Frontal cortex (tissue), 4 donors: ENCODE measurements around the gene PCBP3. TPM values are rescaled to one million over a fixed set of nuclear protein-coding genes. Genes with fewer than 3 reads are reported as not detected.
"Not testable (repeated sequence)": the region's sequence is repeated elsewhere in the genome, so short reads cannot be mapped to it uniquely, and the experiment has no call there.

Source experiments
- DNase-seq, 2 donors: peaks; one replicate each; pipeline ENCODE4 v3.0.0; 2012; ENCODE audit warnings: low spot score in 2 of 2
- FAIRE-seq: peaks from 2 replicates; lab custom pipeline; 2012; peaks lifted over from hg19 to GRCh38; lab: Jason Lieb, UNC
- total RNA-seq: library from RNA; depleted of rRNA; stranded (reverse); fragments of >200 nt; gene quantifications from one replicate; pipeline ENCODE4 v1.2.3, GENCODE V29; 2014
- donor health status: control.
- donor health status: control.
- donor health status: control.

PCBP3 gene
- 7.3 TPM for total RNA-seq

GRCh38 chr21:45643021-45643980, at the start of gene PCBP3:
Gene PCBP3 (plus strand): TSS chr21:45643725. CDS start chr21:45850086, 206,361 bp downstream.
- DNase-seq (peak; percentile 93 to 97), FAIRE-seq (no peak)

DNA sequence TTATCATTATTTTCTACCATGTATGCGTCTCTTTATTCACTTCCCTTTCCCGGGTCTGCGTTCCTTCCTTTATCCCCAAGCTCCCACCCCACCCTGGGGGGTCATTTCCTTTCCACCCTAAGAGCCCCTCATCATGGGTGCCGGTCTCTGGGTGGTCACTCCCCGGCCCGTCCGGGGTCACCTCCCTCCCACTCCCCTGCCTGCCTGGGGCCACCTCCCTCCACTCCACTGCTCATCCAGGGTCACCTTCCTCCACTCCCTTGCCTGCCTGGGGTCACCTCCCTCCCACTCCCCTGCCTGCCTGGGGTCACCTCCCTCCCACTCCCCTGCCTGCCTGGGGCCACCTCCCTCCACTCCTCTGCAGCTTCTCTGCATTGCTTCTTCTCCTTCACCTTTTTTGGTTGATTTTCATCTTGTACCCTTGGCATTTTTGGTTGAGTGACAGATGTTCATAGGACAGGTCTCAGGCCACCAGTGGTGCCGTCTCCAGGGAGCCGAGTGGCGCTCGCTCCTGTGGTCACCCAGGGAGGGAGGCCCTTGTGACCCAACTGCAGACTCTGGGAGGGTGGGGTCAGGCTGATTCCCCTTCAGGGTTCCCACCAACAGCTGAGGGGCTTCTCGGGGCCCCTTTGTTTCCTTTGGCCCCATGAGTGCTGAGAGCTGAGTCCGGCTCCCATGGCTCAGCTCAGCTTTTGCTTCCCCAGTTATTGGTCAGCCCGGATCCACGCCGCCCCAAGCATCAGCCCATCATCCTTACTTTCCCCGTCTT, 48.6 kb upstream of the PCBP3 start:
- FAIRE-seq (no peak), DNase-seq (no peak)

DNA sequence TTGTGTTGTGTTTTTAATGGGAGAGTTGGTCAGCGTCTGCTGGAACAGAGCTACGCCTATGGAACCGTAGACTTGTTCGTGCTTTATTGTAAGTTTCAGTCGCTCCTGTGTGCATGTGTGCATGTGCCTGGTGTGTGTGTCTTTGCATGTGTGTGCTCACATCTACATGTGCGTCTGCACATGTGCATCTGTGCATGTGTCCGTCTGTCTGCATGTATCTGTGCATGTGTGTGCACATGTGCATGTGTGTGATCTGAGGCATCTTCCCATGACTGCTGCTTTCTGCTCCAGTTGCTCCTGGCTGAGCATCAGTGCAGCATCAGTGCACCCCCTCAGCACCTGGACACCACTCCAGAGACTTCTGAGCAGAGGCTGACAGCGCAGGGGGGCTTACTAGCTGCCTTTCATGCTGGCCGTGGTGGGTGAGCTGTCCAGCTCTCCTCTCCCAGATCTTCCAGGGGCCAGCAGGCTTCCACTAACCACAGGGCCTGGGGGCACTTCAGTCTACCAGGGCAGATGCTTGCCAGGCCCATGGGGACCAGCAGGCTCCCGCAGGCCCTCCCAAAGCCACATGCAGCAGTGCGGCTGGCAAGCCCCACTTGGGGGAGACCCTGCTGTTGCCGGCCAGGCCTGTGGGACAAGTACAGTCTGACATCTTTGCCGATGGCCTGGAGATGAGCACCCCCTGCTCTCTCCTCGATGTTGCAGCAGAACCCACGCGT, 47.8 kb upstream of the PCBP3 start:
- DNase-seq: no peak
- FAIRE-seq: no peak

DNA sequence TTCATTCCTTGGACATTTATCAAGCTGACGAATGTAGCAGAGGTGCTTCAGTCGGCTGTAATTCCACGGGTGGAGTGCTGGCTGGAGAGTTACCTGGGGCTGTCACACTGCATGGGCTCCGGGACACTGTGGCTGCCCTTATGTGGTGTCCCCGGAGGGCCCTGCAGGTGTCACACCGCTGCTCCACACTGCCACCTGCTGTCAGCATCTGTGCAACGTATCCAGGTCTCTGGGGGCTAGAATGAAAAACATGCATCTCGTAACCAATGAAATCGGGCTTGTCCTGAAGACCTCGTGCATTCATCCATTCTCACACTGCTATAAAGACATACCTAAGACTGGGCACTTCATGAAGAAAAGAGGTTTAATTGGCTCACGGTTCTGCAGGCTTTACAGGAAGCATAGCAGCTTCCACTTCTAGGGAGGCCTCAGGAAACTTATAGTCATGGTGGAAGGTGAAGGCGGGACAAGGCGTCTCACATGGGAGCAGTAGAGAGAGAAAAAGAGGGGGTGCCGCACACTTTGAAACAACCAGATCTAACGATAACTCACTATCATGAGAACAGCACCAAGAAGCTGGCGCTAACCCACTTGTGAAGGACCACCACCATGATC, 46.7 kb upstream of the PCBP3 start:
- FAIRE-seq: no peak
- peak; percentile 60 to 72 for DNase-seq

DNA sequence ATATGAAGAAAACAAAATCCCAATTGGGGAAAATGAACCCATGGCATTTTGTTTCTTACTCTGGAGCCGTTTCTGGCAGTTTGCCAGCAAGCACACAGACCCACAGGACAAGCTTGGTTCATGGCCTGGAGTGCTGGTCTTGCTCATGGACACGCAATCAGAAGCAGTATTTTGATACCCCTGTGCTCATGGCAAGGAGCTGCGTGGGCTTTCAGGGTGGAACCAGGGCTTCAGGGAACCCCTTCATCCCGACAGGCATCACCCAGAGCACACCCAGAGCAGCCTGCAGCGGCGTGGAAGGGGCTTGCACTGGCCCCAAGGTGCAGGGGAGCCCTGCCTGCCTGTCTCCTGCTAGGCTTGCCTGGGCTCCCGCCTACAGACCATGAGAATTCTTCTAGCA, 45.4 kb upstream of the PCBP3 start:
- DNase-seq: no peak

DNA sequence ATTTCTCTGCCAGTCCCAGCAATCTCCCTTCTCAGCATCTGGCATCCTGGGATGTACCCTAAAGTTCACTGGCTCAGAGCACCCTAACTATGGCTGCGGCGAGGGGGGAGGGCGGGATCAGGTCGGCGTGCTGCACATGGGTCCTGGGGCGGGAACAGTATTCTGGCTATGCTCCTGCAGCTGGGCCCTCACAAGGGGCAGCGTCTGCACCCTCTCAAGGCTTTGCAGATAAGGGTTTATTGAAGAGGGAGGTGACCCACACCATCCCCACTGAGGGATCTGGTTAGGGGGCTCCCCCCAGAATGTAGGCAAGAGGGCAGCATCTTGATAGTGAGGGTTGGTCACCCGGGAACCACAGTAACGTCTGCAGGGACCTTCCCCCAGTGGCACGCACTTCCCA, 44.9 kb upstream of the PCBP3 start:
- no peak for DNase-seq
- no peak for FAIRE-seq

More for the DNA sequence above, 45.4 kb upstream of the PCBP3 start:
- no peak for FAIRE-seq

DNA sequence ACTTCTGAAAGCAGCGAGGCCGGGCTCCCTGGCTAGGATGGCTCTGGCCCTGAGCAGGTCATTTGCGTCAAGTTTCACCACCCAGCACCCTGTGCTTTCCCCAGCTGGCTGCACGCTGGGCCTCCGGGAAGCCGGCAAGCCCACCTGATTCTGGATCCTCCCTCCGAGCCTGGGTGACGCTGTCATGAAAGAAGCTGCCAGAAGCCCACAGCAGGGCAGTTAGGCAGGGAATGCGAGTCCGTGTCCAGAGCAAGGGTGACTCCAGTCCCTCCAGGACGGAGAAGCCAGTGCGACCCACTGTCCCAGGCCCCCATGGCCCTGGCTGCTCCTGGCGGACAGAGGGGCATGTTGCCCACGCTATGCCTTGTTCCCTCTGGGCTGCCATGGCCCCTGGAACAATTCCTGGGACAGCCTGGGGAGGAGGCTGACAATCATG, 44.4 kb upstream of the PCBP3 start:
- no peak for DNase-seq
- no peak for FAIRE-seq

GRCh38 chr21:45600248-45600647, 43.3 kb upstream of the PCBP3 start:
- DNase-seq: no peak
- no peak for FAIRE-seq

GRCh38 chr21:45601551-45601950, 42.0 kb upstream of the PCBP3 start:
- DNase-seq: no peak
- no peak for FAIRE-seq

GRCh38 chr21:45602106-45602505, 41.4 kb upstream of the PCBP3 start:
- DNase-seq: no peak
- no peak for FAIRE-seq

DNA sequence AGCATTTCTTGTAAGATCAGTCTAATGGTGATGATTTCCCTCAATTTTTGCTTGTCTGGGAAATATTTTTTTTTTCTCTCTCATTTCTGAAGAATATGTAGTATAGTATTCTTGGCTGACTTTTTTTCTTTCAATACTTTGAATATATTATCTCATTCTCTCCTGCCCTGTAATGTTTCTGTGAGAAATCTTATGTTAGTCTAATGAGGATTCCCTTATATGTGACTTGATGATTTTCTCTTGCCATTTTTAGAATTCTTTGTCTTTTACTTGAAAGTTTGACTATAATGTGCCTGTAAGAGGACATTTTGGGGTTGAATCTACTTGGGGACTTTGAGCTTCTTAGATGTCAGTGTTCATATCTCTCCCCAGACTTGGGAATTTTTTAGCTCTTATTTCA, 40.0 kb upstream of the PCBP3 start:
- FAIRE-seq (no peak), DNase-seq (no peak)

- DNase-seq, FAIRE-seq: not testable (repeated sequence)
Measured at GRCh38 chr21:45604681-45605080, 38.8 kb upstream of the PCBP3 start.

DNA sequence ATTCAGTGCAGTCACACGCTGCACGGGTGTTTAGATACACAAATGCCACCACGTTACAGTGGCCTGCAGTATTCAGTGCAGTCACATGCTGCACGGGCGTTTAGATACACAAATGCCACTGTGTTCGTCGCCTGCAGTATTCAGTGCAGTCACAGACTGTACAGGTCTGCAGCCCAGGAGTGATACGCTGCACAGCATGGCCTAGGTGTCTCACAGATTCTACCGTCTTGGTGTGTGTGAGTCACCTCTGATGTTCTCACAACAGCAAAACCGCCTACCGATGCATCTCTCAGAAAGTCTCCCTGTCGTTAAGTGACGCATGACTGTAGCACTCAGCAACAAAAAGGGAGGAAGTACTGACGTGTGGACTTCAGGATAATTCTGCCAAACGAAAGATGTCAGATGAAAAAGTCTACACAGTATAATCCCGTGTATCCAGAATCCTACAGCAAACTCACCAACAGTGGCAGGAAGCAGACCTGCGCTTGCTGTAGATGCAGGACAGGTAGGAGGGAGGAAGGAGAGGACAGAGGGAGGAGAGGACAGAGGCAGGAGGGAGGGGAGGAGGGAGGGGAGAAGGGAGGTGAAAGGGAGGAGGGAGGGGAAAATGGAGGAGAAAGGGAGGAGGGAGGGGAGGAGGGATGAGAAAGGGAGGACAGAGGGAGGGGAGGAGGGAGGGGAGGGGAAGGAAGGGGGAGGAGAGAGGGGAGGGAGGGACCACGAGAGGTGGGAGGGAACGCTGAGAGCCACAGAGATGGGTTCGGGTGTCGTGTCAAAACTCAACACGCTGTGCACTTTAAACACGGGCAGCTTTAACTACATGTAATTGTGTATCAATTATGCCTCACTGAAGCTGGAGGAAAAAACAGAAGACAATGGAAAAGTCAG, 36.3 kb upstream of the PCBP3 start:
- DNase-seq (no peak), FAIRE-seq (no peak)

- DNase-seq: no peak
- FAIRE-seq: no peak
Measured at GRCh38 chr21:45607909-45608295, 35.6 kb upstream of the PCBP3 start.

DNA sequence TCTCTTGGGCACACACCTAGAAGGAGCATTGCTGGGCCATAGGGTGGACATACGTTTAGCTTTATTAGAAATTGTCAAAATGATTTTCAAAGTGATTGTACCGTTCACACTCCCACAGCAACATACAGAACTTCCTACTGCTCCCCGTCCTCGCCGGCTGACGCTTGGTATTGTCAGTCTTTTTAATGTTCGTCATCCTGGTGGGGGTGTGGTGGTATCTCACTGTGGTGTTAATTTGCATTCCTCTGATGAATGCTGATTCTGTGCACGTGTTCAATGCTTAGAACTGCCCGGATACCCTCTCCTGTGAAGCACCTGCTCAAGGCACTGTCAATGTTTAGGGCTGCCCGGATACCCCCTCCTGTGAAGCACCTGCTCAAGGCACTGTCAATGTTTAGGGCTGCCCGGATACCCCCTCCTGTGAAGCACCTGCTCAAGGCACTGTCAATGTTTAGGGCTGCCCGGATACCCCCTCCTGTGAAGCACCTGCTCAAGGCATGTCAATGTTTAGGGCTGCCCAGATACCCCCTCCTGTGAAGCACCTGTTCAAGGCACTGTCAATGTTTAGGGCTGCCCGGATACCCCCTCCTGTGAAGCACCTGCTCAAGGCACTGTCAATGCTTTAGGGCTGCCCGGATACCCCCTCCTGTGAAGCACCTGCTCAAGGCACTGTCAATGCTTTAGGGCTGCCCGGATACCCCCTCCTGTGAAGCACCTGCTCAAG, 34.6 kb upstream of the PCBP3 start:
- FAIRE-seq, DNase-seq: not testable (repeated sequence)

GRCh38 chr21:45609616-45610015, 33.9 kb upstream of the PCBP3 start:
- DNase-seq, FAIRE-seq: not testable (repeated sequence)

DNA sequence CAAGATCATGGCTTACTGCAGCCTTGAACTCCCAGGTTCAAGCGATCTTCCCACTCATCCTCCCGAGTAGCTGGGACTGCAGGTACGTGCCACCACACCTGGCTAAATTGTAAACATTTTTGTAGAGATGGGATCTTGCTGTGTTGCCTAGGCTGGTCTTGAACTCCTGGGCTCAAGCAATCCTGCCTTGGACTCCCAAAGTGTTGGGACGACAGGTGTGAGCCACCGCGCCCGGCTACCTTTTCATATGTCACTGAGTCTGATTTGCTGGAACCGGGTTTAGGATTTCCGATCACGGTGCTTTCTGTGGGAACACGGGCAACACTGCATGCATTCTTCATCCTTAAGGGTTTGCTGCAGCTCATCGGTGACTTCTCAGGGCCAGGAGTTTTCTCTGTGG, 32.2 kb upstream of the PCBP3 start:
- DNase-seq (no peak), FAIRE-seq (no peak)
